ENCODE measurements around the gene NKX3-2. TPM values are rescaled to one million over a fixed set of nuclear protein-coding genes. Genes with fewer than 3 reads are reported as not detected.

The NKX3-2 gene
- total RNA-seq, 2 experiments from 2014 or later, result not detected

- ChIA-PET POLR2A (no interaction called here), CTCF (no interaction called here)
- H3K36me3 Mint-ChIP-seq (ENCODE audit: low read depth), result no peaks in the 10 kb centered on the region
Observed at GRCh38 chr4:13555325-13555724, 11.0 kb upstream of the NKX3-2 start.

GRCh38 chr4:13553081-13553480 is 8.8 kb upstream of the NKX3-2 start:
- ChIA-PET CTCF (no interaction called here), POLR2A (no interaction called here)
- Mint-ChIP-seq H3K27ac (no peak overlapping the region), H3K4me1 (peaks cover 11% of the 10 kb centered on the region), H3K4me3 (no peak overlapping the region), H3K27me3 (peaks cover 51% of the 10 kb centered on the region), H3K36me3 (ENCODE audit: low read depth) (no peaks in the 10 kb centered on the region), H3K9me3 (no peaks in the 10 kb centered on the region)
- no peak for DNase-seq

More at GRCh38 chr4:13555325-13555724, 11.0 kb upstream of the NKX3-2 start:
- no peaks in the 10 kb centered on the region for H3K4me1 Mint-ChIP-seq
- no peak for DNase-seq
- no peak overlapping the region for H3K4me3 Mint-ChIP-seq
- peaks cover 39% of the 10 kb centered on the region for H3K27me3 Mint-ChIP-seq
- H3K9me3 Mint-ChIP-seq, result no peaks in the 10 kb centered on the region
- no peak overlapping the region for H3K27ac Mint-ChIP-seq

GRCh38 chr4:13548984-13549546 is 4.8 kb upstream of the NKX3-2 start:
- Mint-ChIP-seq H3K36me3 (ENCODE audit: low read depth) (peaks cover 8% of the 10 kb centered on the region), H3K27ac (no peak overlapping the region), H3K4me3 (peak overlapping the region; percentile 57), H3K9me3 (peaks cover 3% of the 10 kb centered on the region), H3K4me1 (peaks cover 30% of the 10 kb centered on the region), H3K27me3 (peaks cover 66% of the 10 kb centered on the region)
- peak; percentile 84 for DNase-seq
- POLR2A ChIA-PET, result no interaction called here
- CTCF ChIA-PET, result no interaction called here

- peaks cover 3% of the 10 kb centered on the region for H3K9me3 Mint-ChIP-seq
- H3K36me3 Mint-ChIP-seq (ENCODE audit: low read depth), result peaks cover 8% of the 10 kb centered on the region
- H3K4me3 Mint-ChIP-seq, result peak overlapping the region; percentile 57
- H3K27ac Mint-ChIP-seq, result no peak overlapping the region
- peaks cover 70% of the 10 kb centered on the region for H3K27me3 Mint-ChIP-seq
- POLR2A ChIA-PET, result no interaction called here
- CTCF ChIA-PET, result no interaction called here
- DNase-seq, result no peak
- H3K4me1 Mint-ChIP-seq, result peaks cover 33% of the 10 kb centered on the region
Observed at GRCh38 chr4:13548059-13548983, 4.0 kb upstream of the NKX3-2 start.

DNA sequence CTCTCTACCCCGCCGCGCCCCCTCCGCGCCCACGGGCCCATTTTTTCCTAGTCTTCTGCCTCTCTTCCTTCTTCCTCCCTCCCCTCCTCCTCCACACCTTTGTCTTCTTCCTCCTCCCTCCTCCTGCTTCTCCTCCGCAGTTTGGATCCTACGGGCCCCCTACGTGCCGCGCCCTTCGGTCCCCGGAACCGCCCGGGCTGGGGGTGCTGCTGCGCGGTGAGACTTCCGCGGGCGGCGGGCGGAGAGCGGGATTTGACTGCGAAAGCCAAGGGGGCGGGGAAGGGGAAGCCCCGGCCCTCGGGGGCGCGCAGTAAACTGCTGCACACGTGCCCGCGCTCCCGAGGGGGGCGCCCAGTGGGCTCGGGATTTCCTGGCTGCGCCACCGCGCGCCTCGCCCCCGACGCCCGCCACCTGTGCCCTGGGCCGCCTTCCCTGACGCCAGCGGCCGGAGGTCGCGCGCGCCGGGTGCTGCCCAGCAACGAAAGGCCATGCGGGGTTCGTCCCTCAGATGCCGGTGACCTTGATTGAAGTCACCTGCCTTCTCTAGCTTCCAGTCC is 3.3 kb upstream of the NKX3-2 start:
- POLR2A ChIA-PET, result no interaction called here
- peaks cover 72% of the 10 kb centered on the region for H3K27me3 Mint-ChIP-seq
- DNase-seq, result no peak
- H3K4me1 Mint-ChIP-seq, result peaks cover 35% of the 10 kb centered on the region
- H3K9me3 Mint-ChIP-seq, result peaks cover 3% of the 10 kb centered on the region
- CTCF ChIA-PET, result no interaction called here
- H3K4me3 Mint-ChIP-seq, result peak overlapping the region; percentile 69
- H3K36me3 Mint-ChIP-seq (ENCODE audit: low read depth), result peaks cover 10% of the 10 kb centered on the region
- H3K27ac Mint-ChIP-seq, result no peak overlapping the region

DNA sequence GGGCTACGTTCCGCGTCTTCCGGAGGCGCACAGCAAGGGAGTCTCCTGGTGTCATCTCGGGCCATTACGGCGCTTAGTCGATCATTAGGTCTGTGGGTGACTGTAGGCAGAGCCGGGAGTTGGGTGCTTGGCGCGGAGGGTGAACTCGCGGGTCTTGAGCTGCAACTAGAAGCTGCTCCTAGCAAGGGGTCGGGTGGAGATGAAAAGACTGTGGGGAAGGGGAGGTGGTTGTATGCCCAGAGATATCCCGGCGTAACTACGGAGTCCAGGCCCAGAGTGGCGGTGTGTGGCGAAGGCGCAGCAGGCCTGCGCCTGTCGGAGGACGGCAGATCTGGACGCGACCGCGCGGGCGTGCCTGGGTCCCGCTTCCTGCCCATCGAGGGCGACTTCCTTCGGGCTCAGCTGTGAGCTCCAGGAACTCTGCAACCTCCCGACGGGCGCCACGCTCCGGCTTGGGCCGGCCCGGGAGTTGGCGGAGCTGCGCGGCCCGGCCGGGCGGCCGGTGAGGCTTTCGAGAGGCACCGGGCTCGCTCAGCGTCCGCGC is 2.7 kb upstream of the NKX3-2 start:
- ChIA-PET CTCF (no interaction called here), POLR2A (no interaction called here)
- H3K9me3 Mint-ChIP-seq, result peaks cover 3% of the 10 kb centered on the region
- H3K27ac Mint-ChIP-seq, result peak overlapping the region; percentile 82
- no peak for DNase-seq
- peaks cover 10% of the 10 kb centered on the region for H3K36me3 Mint-ChIP-seq (ENCODE audit: low read depth)
- H3K27me3 Mint-ChIP-seq, result peaks cover 69% of the 10 kb centered on the region
- H3K4me1 Mint-ChIP-seq, result peaks cover 35% of the 10 kb centered on the region
- peak overlapping the region; percentile 69 for H3K4me3 Mint-ChIP-seq

GRCh38 chr4:13546142-13546940 is 2.0 kb upstream of the NKX3-2 start:
- POLR2A ChIA-PET, result no interaction called here
- peak overlapping the region; percentile 69 for H3K4me3 Mint-ChIP-seq
- H3K4me1 Mint-ChIP-seq, result peaks cover 35% of the 10 kb centered on the region
- H3K9me3 Mint-ChIP-seq, result peaks cover 3% of the 10 kb centered on the region
- H3K36me3 Mint-ChIP-seq (ENCODE audit: low read depth), result peaks cover 10% of the 10 kb centered on the region
- peaks cover 68% of the 10 kb centered on the region for H3K27me3 Mint-ChIP-seq
- H3K27ac Mint-ChIP-seq, result peak overlapping the region; percentile 82
- CTCF ChIA-PET, result no interaction called here
- DNase-seq, result no peak

DNA sequence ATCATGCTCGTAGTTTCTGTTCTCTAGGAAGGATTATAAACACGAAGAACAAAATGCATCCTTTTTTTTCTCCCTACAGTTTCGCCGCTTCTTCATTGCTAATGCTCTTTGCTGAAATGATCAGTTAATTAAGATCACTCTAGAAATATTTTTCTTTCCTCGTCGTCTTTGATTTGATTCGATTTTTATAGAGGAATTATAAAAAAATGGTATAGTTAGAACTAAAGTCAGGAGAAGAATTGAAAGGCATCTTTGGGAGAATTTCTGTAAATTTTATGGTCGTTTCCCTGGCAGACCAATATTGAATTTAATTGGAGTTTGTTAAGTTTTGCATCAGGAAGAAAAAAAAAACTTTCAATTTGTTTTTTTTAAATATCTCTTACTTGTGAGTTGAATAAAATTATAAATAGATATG is 1.1 kb upstream of the NKX3-2 start:
- H3K9me3 Mint-ChIP-seq, result peaks cover 3% of the 10 kb centered on the region
- peaks cover 68% of the 10 kb centered on the region for H3K27me3 Mint-ChIP-seq
- H3K36me3 Mint-ChIP-seq (ENCODE audit: low read depth), result peaks cover 10% of the 10 kb centered on the region
- peak overlapping the region; percentile 69 for H3K4me3 Mint-ChIP-seq
- ChIA-PET CTCF (no interaction called here), POLR2A (no interaction called here)
- H3K4me1 Mint-ChIP-seq, result peaks cover 37% of the 10 kb centered on the region
- H3K27ac Mint-ChIP-seq, result peak overlapping the region; percentile 46
- DNase-seq, result no peak

- peaks cover 3% of the 10 kb centered on the region for H3K9me3 Mint-ChIP-seq
- peaks cover 10% of the 10 kb centered on the region for H3K36me3 Mint-ChIP-seq (ENCODE audit: low read depth)
- DNase-seq, result no peak
- H3K27me3 Mint-ChIP-seq, result peaks cover 70% of the 10 kb centered on the region
- ChIA-PET POLR2A (no interaction called here), CTCF (interaction anchor here (1.1 kb wide), 1 partner anchor 23 kb away, joined by 3 read pairs; no protein-coding TSS in a partner anchor)
- peak overlapping the region; percentile 46 for H3K27ac Mint-ChIP-seq
- H3K4me1 Mint-ChIP-seq, result peaks cover 37% of the 10 kb centered on the region
- H3K4me3 Mint-ChIP-seq, result peak overlapping the region; percentile 69
Observed at GRCh38 chr4:13544606-13545393, 492 bp upstream of the NKX3-2 start.

- CTCF ChIA-PET, result interaction anchor here (1.0 to 2.7 kb wide), 2 partner anchors 9 to 14 kb away, joined by 3 to 10 read pairs; no protein-coding TSS in a partner anchor
- peak overlapping the region; percentile 52 for H3K27ac Mint-ChIP-seq
Observed at GRCh38 chr4:13543032-13543838, 1.1 kb downstream of the NKX3-2 start.

DNA sequence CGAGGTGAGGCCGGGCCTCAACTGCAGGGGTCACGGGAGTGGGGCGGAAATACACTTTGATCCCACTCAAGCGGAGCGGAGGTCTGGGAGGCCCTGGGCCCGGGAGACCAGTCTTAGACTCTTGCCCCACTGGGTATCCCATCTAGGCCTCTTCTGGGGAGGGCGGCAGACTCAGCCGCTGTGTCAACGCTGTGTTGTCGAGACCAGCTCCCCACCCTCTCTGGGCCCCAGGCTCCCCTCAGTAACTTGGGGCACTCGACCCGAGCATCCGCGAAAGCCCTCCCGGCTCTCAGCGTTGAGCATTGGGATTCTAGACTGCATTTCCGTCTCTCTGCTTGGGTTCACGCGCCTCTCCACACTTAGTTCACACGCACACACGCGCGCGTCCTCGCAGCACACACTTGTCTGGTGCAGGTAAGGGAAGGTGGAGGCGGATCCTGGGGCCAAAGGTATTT is 1.7 kb downstream of the NKX3-2 start:
- no peak for DNase-seq
- H3K27me3 Mint-ChIP-seq, result peaks cover 79% of the 10 kb centered on the region
- peaks cover 3% of the 10 kb centered on the region for H3K9me3 Mint-ChIP-seq
- POLR2A ChIA-PET, result no interaction called here
- peak overlapping the region; percentile 50 for H3K27ac Mint-ChIP-seq
- CTCF ChIA-PET, result interaction anchor here (1.0 to 2.7 kb wide), 4 partner anchors 8 to 27 kb away, joined by 3 to 10 read pairs (median 3); no protein-coding TSS in a partner anchor
- peaks cover 12% of the 10 kb centered on the region for H3K36me3 Mint-ChIP-seq (ENCODE audit: low read depth)
- peaks cover 28% of the 10 kb centered on the region for H3K4me1 Mint-ChIP-seq
- H3K4me3 Mint-ChIP-seq, result peak overlapping the region; percentile 36

More at GRCh38 chr4:13543032-13543838, 1.1 kb downstream of the NKX3-2 start:
- POLR2A ChIA-PET, result no interaction called here
- peaks cover 28% of the 10 kb centered on the region for H3K4me1 Mint-ChIP-seq
- peaks cover 72% of the 10 kb centered on the region for H3K27me3 Mint-ChIP-seq
- H3K4me3 Mint-ChIP-seq, result peak overlapping the region; percentile 36
- H3K36me3 Mint-ChIP-seq (ENCODE audit: low read depth), result peaks cover 12% of the 10 kb centered on the region
- no peak for DNase-seq
- H3K9me3 Mint-ChIP-seq, result peaks cover 3% of the 10 kb centered on the region
